Measurements from ENCODE around the gene FAM153A.
"Not testable (repeated sequence)": the region's sequence is repeated elsewhere in the genome, so short reads cannot be mapped to it uniquely, and the experiment has no call there.

The FAM153A gene

GRCh38 chr5:177688091-177688490 lies 94.6 kb downstream of the FAM153A start:
- H3K9me3 ChIP-seq (ENCODE audit: control insufficient read depth in 2 of 2, low read length in 2 of 2); H3K9ac ChIP-seq (ENCODE audit: low read length in 2 of 2); H3K4me3 ChIP-seq (ENCODE audit: low read length in 2 of 2); H3K27me3 ChIP-seq (ENCODE audit: control insufficient read depth in 1 of 2, insufficient read depth in 2 of 2, low read length in 2 of 2); H3K4me1 ChIP-seq (ENCODE audit: control insufficient read depth, insufficient read depth, low read length); H3K27ac ChIP-seq (ENCODE audit: low read length); H3K36me3 ChIP-seq (ENCODE audit: control insufficient read depth in 2 of 2, insufficient read depth in 2 of 2, low read length in 2 of 2): not testable (repeated sequence)

GRCh38 chr5:177681920-177682319 lies 100.8 kb downstream of the FAM153A start:
- not testable (repeated sequence) for H3K27me3 ChIP-seq (ENCODE audit: control insufficient read depth in 1 of 2, insufficient read depth in 2 of 2, low read length in 2 of 2); H3K9me3 ChIP-seq (ENCODE audit: control insufficient read depth in 2 of 2, low read length in 2 of 2); H3K4me3 ChIP-seq (ENCODE audit: low read length in 2 of 2); H3K4me1 ChIP-seq (ENCODE audit: control insufficient read depth, insufficient read depth, low read length); H3K9ac ChIP-seq (ENCODE audit: low read length in 2 of 2); H3K27ac ChIP-seq (ENCODE audit: low read length); H3K36me3 ChIP-seq (ENCODE audit: control insufficient read depth in 2 of 2, insufficient read depth in 2 of 2, low read length in 2 of 2)

Measured in stomach smooth muscle (tissue), 2 donors.